ENCODE data around the gene KRTAP4-4.

Gene KRTAP4-4

DNA sequence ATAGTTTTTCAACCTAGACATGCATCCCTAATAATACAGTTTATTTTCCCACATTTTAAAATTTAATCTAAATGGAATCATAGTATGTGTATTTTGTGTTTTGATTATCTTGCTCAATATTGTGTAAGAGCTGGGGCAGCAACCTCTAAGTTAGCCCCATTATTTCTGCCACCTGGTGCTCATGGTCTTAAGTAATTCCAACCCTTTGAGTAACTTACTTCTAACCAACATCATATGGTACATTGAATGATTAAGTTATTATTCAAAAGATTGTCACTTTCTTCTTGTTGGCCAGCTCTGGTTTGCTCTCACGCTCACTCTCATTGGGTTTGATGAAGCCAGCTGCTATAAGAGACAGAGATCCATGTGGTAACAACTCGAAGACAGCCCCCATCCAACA, 11.3 kb upstream of the KRTAP4-4 start:
- no peaks in the 10 kb centered on the region for H3F3A ChIP-seq (ENCODE audit: insufficient read depth, low read length)
- no peaks in the 10 kb centered on the region for H3K27me3 ChIP-seq (ENCODE audit: insufficient read depth, low read length)
- no peaks in the 10 kb centered on the region for H3K36me3 ChIP-seq (ENCODE audit: insufficient read depth, low read length)
- TF ChIP-seq, protein P1, sequence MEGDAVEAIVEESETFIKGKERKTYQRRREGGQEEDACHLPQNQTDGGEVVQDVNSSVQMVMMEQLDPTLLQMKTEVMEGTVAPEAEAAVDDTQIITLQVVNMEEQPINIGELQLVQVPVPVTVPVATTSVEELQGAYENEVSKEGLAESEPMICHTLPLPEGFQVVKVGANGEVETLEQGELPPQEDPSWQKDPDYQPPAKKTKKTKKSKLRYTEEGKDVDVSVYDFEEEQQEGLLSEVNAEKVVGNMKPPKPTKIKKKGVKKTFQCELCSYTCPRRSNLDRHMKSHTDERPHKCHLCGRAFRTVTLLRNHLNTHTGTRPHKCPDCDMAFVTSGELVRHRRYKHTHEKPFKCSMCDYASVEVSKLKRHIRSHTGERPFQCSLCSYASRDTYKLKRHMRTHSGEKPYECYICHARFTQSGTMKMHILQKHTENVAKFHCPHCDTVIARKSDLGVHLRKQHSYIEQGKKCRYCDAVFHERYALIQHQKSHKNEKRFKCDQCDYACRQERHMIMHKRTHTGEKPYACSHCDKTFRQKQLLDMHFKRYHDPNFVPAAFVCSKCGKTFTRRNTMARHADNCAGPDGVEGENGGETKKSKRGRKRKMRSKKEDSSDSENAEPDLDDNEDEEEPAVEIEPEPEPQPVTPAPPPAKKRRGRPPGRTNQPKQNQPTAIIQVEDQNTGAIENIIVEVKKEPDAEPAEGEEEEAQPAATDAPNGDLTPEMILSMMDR (IDR thresholded peaks at IDR 0.05; ENCODE audit: low read length) = no peak
- no peak for TF ChIP-seq EZH2 (IDR thresholded peaks at IDR 0.05; ENCODE audit: borderline replicate concordance, low read length)
- no peaks in the 10 kb centered on the region for H4K20me1 ChIP-seq (ENCODE audit: insufficient read depth, low read length)
- H3K4me3 ChIP-seq (ENCODE audit: low read depth, low read length, poor library complexity, severe bottlenecking) = no peak overlapping the region
- no peaks in the 10 kb centered on the region for H3K79me2 ChIP-seq (ENCODE audit: insufficient read depth, low read length)
- H3K4me2 ChIP-seq (ENCODE audit: low read length) = no peak overlapping the region
- no peak overlapping the region for H3K27ac ChIP-seq (ENCODE audit: low read depth, low read length, poor library complexity, severe bottlenecking)
- no peak overlapping the region for H2AFZ ChIP-seq (ENCODE audit: low read length)
- no peaks in the 10 kb centered on the region for H3K9me2 ChIP-seq (ENCODE audit: low read depth, low read length)
- H3K4me1 ChIP-seq (ENCODE audit: insufficient read depth, low read length, severe bottlenecking) = no peaks in the 10 kb centered on the region
- H3K9me3 ChIP-seq (ENCODE audit: low read length) = no peaks in the 10 kb centered on the region
- no peak overlapping the region for H3K9ac ChIP-seq (ENCODE audit: low read length)

- no peak within 1 kb of the TSS for H2AFZ ChIP-seq (ENCODE audit: low read length)
- H3K27me3 ChIP-seq (ENCODE audit: insufficient read depth, low read length) = no peaks in the 10 kb centered on the region
- no peaks in the 10 kb centered on the region for H3K79me2 ChIP-seq (ENCODE audit: insufficient read depth, low read length)
- no peak within 1 kb of the TSS for H3K27ac ChIP-seq (ENCODE audit: low read depth, low read length, poor library complexity, severe bottlenecking)
- no peaks in the 10 kb centered on the region for H3K36me3 ChIP-seq (ENCODE audit: insufficient read depth, low read length)
- H3K4me3 ChIP-seq (ENCODE audit: low read depth, low read length, poor library complexity, severe bottlenecking) = no peak within 1 kb of the TSS
- no peak within 1 kb of the TSS for H3K9ac ChIP-seq (ENCODE audit: low read length)
- H3K4me1 ChIP-seq (ENCODE audit: insufficient read depth, low read length, severe bottlenecking) = no peaks in the 10 kb centered on the region
- H3K4me2 ChIP-seq (ENCODE audit: low read length) = no peak within 1 kb of the TSS
- no peaks in the 10 kb centered on the region for H4K20me1 ChIP-seq (ENCODE audit: insufficient read depth, low read length)
- no peak for TF ChIP-seq EZH2 (IDR thresholded peaks at IDR 0.05; ENCODE audit: borderline replicate concordance, low read length)
- TF ChIP-seq, protein P1 (IDR thresholded peaks at IDR 0.05; ENCODE audit: low read length) = no peak
- H3F3A ChIP-seq (ENCODE audit: insufficient read depth, low read length) = no peaks in the 10 kb centered on the region
- H3K9me2 ChIP-seq (ENCODE audit: low read depth, low read length) = no peaks in the 10 kb centered on the region
- no peaks in the 10 kb centered on the region for H3K9me3 ChIP-seq (ENCODE audit: low read length)
Measured at GRCh38 chr17:41168121-41168520, 7.6 kb upstream of the KRTAP4-4 start, which contains the start of gene KRTAP4-3. Gene KRTAP4-3, minus strand, starts transcription at chr17:41168221. Its CDS starts 49 bp downstream, at chr17:41168172.

- H3K4me1 ChIP-seq (ENCODE audit: insufficient read depth, low read length, severe bottlenecking) = no peaks in the 10 kb centered on the region
- no peaks in the 10 kb centered on the region for H3K9me3 ChIP-seq (ENCODE audit: low read length)
- TF ChIP-seq, protein P1 (IDR thresholded peaks at IDR 0.05; ENCODE audit: low read length) = no peak
- TF ChIP-seq EZH2 (IDR thresholded peaks at IDR 0.05; ENCODE audit: borderline replicate concordance, low read length) = no peak
- no peaks in the 10 kb centered on the region for H3K36me3 ChIP-seq (ENCODE audit: insufficient read depth, low read length)
- H2AFZ ChIP-seq (ENCODE audit: low read length) = no peak overlapping the region
- H3K27ac ChIP-seq (ENCODE audit: low read depth, low read length, poor library complexity, severe bottlenecking) = no peak overlapping the region
- H4K20me1 ChIP-seq (ENCODE audit: insufficient read depth, low read length) = no peaks in the 10 kb centered on the region
- H3K4me3 ChIP-seq (ENCODE audit: low read depth, low read length, poor library complexity, severe bottlenecking) = no peak overlapping the region
- no peak overlapping the region for H3K4me2 ChIP-seq (ENCODE audit: low read length)
- H3F3A ChIP-seq (ENCODE audit: insufficient read depth, low read length) = no peaks in the 10 kb centered on the region
- H3K9ac ChIP-seq (ENCODE audit: low read length) = no peak overlapping the region
- no peaks in the 10 kb centered on the region for H3K27me3 ChIP-seq (ENCODE audit: insufficient read depth, low read length)
- H3K9me2 ChIP-seq (ENCODE audit: low read depth, low read length) = no peaks in the 10 kb centered on the region
- H3K79me2 ChIP-seq (ENCODE audit: insufficient read depth, low read length) = no peaks in the 10 kb centered on the region
Measured at GRCh38 chr17:41167561-41167960, 7.0 kb upstream of the KRTAP4-4 start.

All from OCI-LY1 (cell line).